K562 (cell line): ENCODE data around the gene MPIG6B. TPM values are rescaled to one million over a fixed set of nuclear protein-coding genes. Genes with fewer than 3 reads are reported as not detected.
A peak's percentile ranks its signal among the peaks of the same experiment; 100 is the strongest.

Source experiments
- AFF4 ChIP-seq: sonication (generic); formaldehyde crosslinking; IDR thresholded peaks from 2 replicates; pipeline ENCODE4 v1.8.0; 2023; ENCODE audit warnings: mild to moderate bottlenecking, missing genetic modification reagents
- CBX8 ChIP-seq: fragments of 200-600 bp; sonication (generic); IDR thresholded peaks from 2 replicates; pipeline ENCODE4 v1.6.1; 2012; ENCODE audit warnings: borderline replicate concordance, mixed run types, low read depth, mild to moderate bottlenecking, moderate library complexity, mixed read lengths, low read length, control low read depth, inconsistent platforms; ENCODE audit not compliant: poor library complexity, severe bottlenecking; ENCODE audit errors: extremely low read depth
- CCNT2 ChIP-seq: IDR thresholded peaks from 2 replicates; pipeline ENCODE4 v1.6.1; 2011; ENCODE audit warnings: borderline replicate concordance, low read depth, mild to moderate bottlenecking, moderate library complexity, mixed read lengths, low read length; ENCODE audit not compliant: insufficient read length; ENCODE audit errors: extremely low read depth
- E2F8 ChIP-seq: fragments of 450-650 bp; IDR thresholded peaks from 2 replicates; pipeline ENCODE4 v1.7.1; 2018; ENCODE audit warnings: mild to moderate bottlenecking, low read depth; ENCODE audit not compliant: partially characterized antibody
- NKRF ChIP-seq: fragments of 450-650 bp; IDR thresholded peaks from 2 replicates; pipeline ENCODE4 v1.6.1; 2016; ENCODE audit warnings: borderline replicate concordance
- PHF8 ChIP-seq: fragments of 200-600 bp; sonication (generic); IDR thresholded peaks from 2 replicates; pipeline ENCODE4 v1.6.1; 2012; ENCODE audit warnings: mixed run types, mild to moderate bottlenecking, inconsistent platforms, low read length, moderate library complexity, borderline replicate concordance
- POLR2AphosphoS5 ChIP-seq: IDR thresholded peaks from 2 replicates; pipeline ENCODE4 v1.6.1; 2011; ENCODE audit warnings: mild to moderate bottlenecking, low read depth, low read length, moderate library complexity; ENCODE audit not compliant: control insufficient read depth, insufficient read depth
- SETDB1 ChIP-seq: IDR thresholded peaks from one replicate; pipeline ENCODE4 v1.6.1; 2012; ENCODE audit warnings: low read length, control low read depth, inconsistent platforms
- SMAD2 ChIP-seq: fragments of 150-350 bp; IDR thresholded peaks from 2 replicates; pipeline ENCODE4 v1.6.1; 2014; ENCODE audit warnings: low read depth, mild to moderate bottlenecking, low read length
- SUPT5H ChIP-seq: fragments of 450-650 bp; IDR thresholded peaks from 2 replicates; pipeline ENCODE4 v1.6.1; 2016
- ZBTB8A ChIP-seq: fragments of 450-650 bp; IDR thresholded peaks from 2 replicates; pipeline ENCODE4 v1.6.1; 2018; ENCODE audit warnings: mild to moderate bottlenecking, moderate library complexity; ENCODE audit not compliant: partially characterized antibody
- ZEB2 ChIP-seq: fragments of 450-650 bp; IDR thresholded peaks from 2 replicates; pipeline ENCODE4 v1.6.1; 2016
- ZNF347 ChIP-seq: fragments of 450-650 bp; formaldehyde crosslinking; IDR thresholded peaks from 2 replicates; pipeline ENCODE4 v1.4.0; 2020; ENCODE audit warnings: low read depth, mild to moderate bottlenecking, moderate library complexity
- polyA plus RNA-seq, 8 experiments: library from polyadenylated mRNA; depleted of rRNA in 4 of 8; stranded (reverse) in 5 of 8; unstranded in 3 of 8; fragments of >200 nt; fragmentation: Nextera tagmentation in 2 of 8; fragmentation: Illumina TruSeq in 1 of 8; extraction: Ambion mirVana in 2 of 8; extraction: Trizol in 1 of 8; gene quantifications; 2 replicates each; pipeline versions ENCODE4 v1.2.1 to v1.2.3, GENCODE V29; 2011 to 2014; ENCODE audit warnings: inconsistent platforms in 1 of 8, missing spikeins in 1 of 8
- total RNA-seq, 7 experiments: library from RNA; depleted of rRNA in 6 of 7; stranded (reverse); fragments of >200 nt in 6 of 7; fragmentation: Illumina TruSeq in 2 of 7; extraction: Trizol in 2 of 7; gene quantifications; 2 replicates each; pipeline versions ENCODE4 v1.2.1 to v1.2.3, GENCODE V29; 2011 to 2021; ENCODE audit warnings: low replicate concordance in 1 of 7

The MPIG6B gene
- total and polyA plus RNA-seq, 9 of the 15 experiments (the other 6 are each of a cell fraction or from before 2014, with no cell fraction given): 0.11 to 1.2 (median 0.28) TPM; not detected in 1

- TF ChIP-seq NKRF: peak; percentile 87
- TF ChIP-seq CBX8: no peak
- TF ChIP-seq AFF4 (CRISPR knock-in tag): peak; percentile 85
- TF ChIP-seq SETDB1: peak; percentile 41
- TF ChIP-seq CCNT2: peak; percentile 90
- TF ChIP-seq POLR2AphosphoS5: peak; percentile 91
- no peak for TF ChIP-seq ZBTB8A
- peak; percentile 97 for TF ChIP-seq SUPT5H
- peak; percentile 33 for TF ChIP-seq E2F8
- TF ChIP-seq PHF8: peak; percentile 98
- TF ChIP-seq SMAD2: no peak
- no peak for TF ChIP-seq ZNF347 (CRISPR knock-in tag)
- TF ChIP-seq ZEB2: peak; percentile 46; the same call in 1 of the 2 replicates
Measured at GRCh38 chr6:31702819-31703716, 20.1 kb upstream of the MPIG6B start, which contains the start of gene ABHD16A (continued).
